Liver (tissue), 3 donors: Measurements from ENCODE around the gene MPZ.

Experiments
- EGR1 ChIP-seq, 2 donors: IDR thresholded peaks; 2 replicates each; pipeline ENCODE4 v1.6.1; 2016 to 2018; ENCODE audit warnings: antibody characterized with exemption in 2 of 2, low read depth in 2 of 2
- FOXA2 ChIP-seq: IDR thresholded peaks from 2 replicates; pipeline ENCODE4 v1.6.1; 2016; ENCODE audit warnings: antibody characterized with exemption
- GABPA ChIP-seq, 2 donors: IDR thresholded peaks in 1 of 2; conservative IDR thresholded peaks in 1 of 2; 2 replicates each; pipeline ENCODE4 v1.6.1; 2016; ENCODE audit warnings: antibody characterized with exemption in 2 of 2, mild to moderate bottlenecking in 1 of 2, moderate library complexity in 1 of 2
- HNF4G ChIP-seq: IDR thresholded peaks from 2 replicates; pipeline ENCODE4 v1.6.1; 2016; ENCODE audit warnings: antibody characterized with exemption
- JUND ChIP-seq, 2 donors: IDR thresholded peaks; 2 replicates each; pipeline ENCODE4 v1.6.1; 2016; ENCODE audit warnings: antibody characterized with exemption in 2 of 2
- RAD21 ChIP-seq, 2 donors: IDR thresholded peaks; 2 replicates each; pipeline ENCODE4 v1.6.1; 2016; ENCODE audit warnings: antibody characterized with exemption in 2 of 2, mild to moderate bottlenecking in 2 of 2
- SP1 ChIP-seq: IDR thresholded peaks from 2 replicates; pipeline ENCODE4 v1.6.1; 2018; ENCODE audit warnings: antibody characterized with exemption, mild to moderate bottlenecking
- TAF1 ChIP-seq: conservative IDR thresholded peaks from 2 replicates; pipeline ENCODE4 v1.6.1; 2016; ENCODE audit warnings: antibody characterized with exemption, mild to moderate bottlenecking
- YY1 ChIP-seq: IDR thresholded peaks from 2 replicates; pipeline ENCODE4 v1.6.1; 2016; ENCODE audit warnings: antibody characterized with exemption, mild to moderate bottlenecking
- ZBTB33 ChIP-seq: IDR thresholded peaks from 2 replicates; pipeline ENCODE4 v1.6.1; 2016; ENCODE audit warnings: antibody characterized with exemption
- TF ChIP-seq, protein P1 (sequence below): fragments of 150-350 bp; IDR thresholded peaks from 2 replicates; pipeline ENCODE4 v1.5.1; 2017; ENCODE audit warnings: improper control_type of control experiment, low read depth, low read length; ENCODE audit not compliant: missing input control
- TF ChIP-seq, protein P2 (sequence below): IDR thresholded peaks from 2 replicates; pipeline ENCODE4 v1.6.1; 2016; ENCODE audit warnings: antibody characterized with exemption, mild to moderate bottlenecking
- TF ChIP-seq, protein P3 (sequence below): IDR thresholded peaks from 2 replicates; pipeline ENCODE4 v1.6.1; 2016; ENCODE audit warnings: antibody characterized with exemption
- donor health status: healthy.
- donor health status: healthy.

DNA sequence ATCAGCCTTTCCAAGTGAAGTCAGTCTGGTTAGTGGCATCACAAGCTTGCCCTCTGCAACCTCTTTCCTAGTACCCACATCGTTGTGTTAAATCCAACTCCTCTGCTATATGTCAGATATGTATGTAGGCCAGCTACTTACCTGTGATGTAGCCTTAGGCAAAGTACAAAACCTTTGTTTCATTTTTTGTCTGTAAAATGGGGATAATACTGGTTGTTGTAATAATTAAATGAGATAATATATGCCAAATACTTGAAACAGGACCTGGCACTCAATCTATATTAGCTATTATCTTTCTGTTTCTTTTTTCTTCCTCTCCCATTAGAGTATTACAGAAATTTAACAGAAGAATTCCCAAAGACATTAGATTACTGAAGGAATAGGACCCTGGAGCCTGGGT lies 50.0 kb downstream of the MPZ start:
- TF ChIP-seq, protein P1, sequence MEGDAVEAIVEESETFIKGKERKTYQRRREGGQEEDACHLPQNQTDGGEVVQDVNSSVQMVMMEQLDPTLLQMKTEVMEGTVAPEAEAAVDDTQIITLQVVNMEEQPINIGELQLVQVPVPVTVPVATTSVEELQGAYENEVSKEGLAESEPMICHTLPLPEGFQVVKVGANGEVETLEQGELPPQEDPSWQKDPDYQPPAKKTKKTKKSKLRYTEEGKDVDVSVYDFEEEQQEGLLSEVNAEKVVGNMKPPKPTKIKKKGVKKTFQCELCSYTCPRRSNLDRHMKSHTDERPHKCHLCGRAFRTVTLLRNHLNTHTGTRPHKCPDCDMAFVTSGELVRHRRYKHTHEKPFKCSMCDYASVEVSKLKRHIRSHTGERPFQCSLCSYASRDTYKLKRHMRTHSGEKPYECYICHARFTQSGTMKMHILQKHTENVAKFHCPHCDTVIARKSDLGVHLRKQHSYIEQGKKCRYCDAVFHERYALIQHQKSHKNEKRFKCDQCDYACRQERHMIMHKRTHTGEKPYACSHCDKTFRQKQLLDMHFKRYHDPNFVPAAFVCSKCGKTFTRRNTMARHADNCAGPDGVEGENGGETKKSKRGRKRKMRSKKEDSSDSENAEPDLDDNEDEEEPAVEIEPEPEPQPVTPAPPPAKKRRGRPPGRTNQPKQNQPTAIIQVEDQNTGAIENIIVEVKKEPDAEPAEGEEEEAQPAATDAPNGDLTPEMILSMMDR, result no peak
- no peak for TF ChIP-seq TAF1
- no peak for TF ChIP-seq SP1
- TF ChIP-seq RAD21 (IDR thresholded peaks at IDR 0.05), result no peak
- TF ChIP-seq YY1, result no peak
- TF ChIP-seq, protein P2, sequence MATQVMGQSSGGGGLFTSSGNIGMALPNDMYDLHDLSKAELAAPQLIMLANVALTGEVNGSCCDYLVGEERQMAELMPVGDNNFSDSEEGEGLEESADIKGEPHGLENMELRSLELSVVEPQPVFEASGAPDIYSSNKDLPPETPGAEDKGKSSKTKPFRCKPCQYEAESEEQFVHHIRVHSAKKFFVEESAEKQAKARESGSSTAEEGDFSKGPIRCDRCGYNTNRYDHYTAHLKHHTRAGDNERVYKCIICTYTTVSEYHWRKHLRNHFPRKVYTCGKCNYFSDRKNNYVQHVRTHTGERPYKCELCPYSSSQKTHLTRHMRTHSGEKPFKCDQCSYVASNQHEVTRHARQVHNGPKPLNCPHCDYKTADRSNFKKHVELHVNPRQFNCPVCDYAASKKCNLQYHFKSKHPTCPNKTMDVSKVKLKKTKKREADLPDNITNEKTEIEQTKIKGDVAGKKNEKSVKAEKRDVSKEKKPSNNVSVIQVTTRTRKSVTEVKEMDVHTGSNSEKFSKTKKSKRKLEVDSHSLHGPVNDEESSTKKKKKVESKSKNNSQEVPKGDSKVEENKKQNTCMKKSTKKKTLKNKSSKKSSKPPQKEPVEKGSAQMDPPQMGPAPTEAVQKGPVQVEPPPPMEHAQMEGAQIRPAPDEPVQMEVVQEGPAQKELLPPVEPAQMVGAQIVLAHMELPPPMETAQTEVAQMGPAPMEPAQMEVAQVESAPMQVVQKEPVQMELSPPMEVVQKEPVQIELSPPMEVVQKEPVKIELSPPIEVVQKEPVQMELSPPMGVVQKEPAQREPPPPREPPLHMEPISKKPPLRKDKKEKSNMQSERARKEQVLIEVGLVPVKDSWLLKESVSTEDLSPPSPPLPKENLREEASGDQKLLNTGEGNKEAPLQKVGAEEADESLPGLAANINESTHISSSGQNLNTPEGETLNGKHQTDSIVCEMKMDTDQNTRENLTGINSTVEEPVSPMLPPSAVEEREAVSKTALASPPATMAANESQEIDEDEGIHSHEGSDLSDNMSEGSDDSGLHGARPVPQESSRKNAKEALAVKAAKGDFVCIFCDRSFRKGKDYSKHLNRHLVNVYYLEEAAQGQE, result no peak
- TF ChIP-seq, protein P3, sequence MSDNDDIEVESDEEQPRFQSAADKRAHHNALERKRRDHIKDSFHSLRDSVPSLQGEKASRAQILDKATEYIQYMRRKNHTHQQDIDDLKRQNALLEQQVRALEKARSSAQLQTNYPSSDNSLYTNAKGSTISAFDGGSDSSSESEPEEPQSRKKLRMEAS, result no peak
- TF ChIP-seq EGR1 (IDR thresholded peaks at IDR 0.05; ENCODE audit: low read depth in 2 of 2), result no peak
- TF ChIP-seq GABPA (IDR thresholded peaks at IDR 0.05 in 1 of 2, conservative IDR thresholded peaks at IDR 0.05 in 1 of 2), result no peak
- TF ChIP-seq HNF4G, result no peak
- no peak for TF ChIP-seq JUND (IDR thresholded peaks at IDR 0.05)
- TF ChIP-seq ZBTB33, result no peak
- no peak for TF ChIP-seq FOXA2
